ENCODE measurements around the gene ABO.
"Not testable (repeated sequence)": the region's sequence is repeated elsewhere in the genome, so short reads cannot be mapped to it uniquely, and the experiment has no call there.

Gene ABO

GRCh38 chr9:133304158-133304470, 29.1 kb upstream of the ABO start:
- no peak for TF ChIP-seq ZNF274 (IDR thresholded peaks at IDR 0.05; ENCODE audit: low read depth, low read length)
- H3K4me3 ChIP-seq (ENCODE audit: low read length): no peak overlapping the region

- H3K4me3 ChIP-seq (ENCODE audit: low read length): no peak overlapping the region
- TF ChIP-seq ZNF274 (IDR thresholded peaks at IDR 0.05; ENCODE audit: low read depth, low read length): no peak
Measured at GRCh38 chr9:133303266-133304157, 28.5 kb upstream of the ABO start.

GRCh38 chr9:133301253-133302230, 26.5 kb upstream of the ABO start:
- no peak overlapping the region for H3K4me3 ChIP-seq (ENCODE audit: low read length)
- TF ChIP-seq ZNF274 (IDR thresholded peaks at IDR 0.05; ENCODE audit: low read depth, low read length): no peak

- H3K4me3 ChIP-seq (ENCODE audit: low read length): not testable (repeated sequence)
Measured at GRCh38 chr9:133299996-133300395, 25.0 kb upstream of the ABO start.

GRCh38 chr9:133294257-133294656, 19.3 kb upstream of the ABO start:
- TF ChIP-seq ZNF274 (IDR thresholded peaks at IDR 0.05; ENCODE audit: low read depth, low read length): no peak
- no peak overlapping the region for H3K4me3 ChIP-seq (ENCODE audit: low read length)

- no peak overlapping the region for H3K4me3 ChIP-seq (ENCODE audit: low read length)
- TF ChIP-seq ZNF274 (IDR thresholded peaks at IDR 0.05; ENCODE audit: low read depth, low read length): no peak
Measured at GRCh38 chr9:133290751-133291302, 15.8 kb upstream of the ABO start.

GRCh38 chr9:133286523-133286922, 11.5 kb upstream of the ABO start:
- H3K4me3 ChIP-seq (ENCODE audit: low read length): no peak overlapping the region
- TF ChIP-seq ZNF274 (IDR thresholded peaks at IDR 0.05; ENCODE audit: low read depth, low read length): no peak

GRCh38 chr9:133285252-133285775, 10.3 kb upstream of the ABO start:
- TF ChIP-seq ZNF274 (IDR thresholded peaks at IDR 0.05; ENCODE audit: low read depth, low read length): no peak
- no peak overlapping the region for H3K4me3 ChIP-seq (ENCODE audit: low read length)

- no peak overlapping the region for H3K4me3 ChIP-seq (ENCODE audit: low read length)
- TF ChIP-seq ZNF274 (IDR thresholded peaks at IDR 0.05; ENCODE audit: low read depth, low read length): no peak
Measured at GRCh38 chr9:133284362-133284761, 9.4 kb upstream of the ABO start.

- not testable (repeated sequence) for H3K4me3 ChIP-seq (ENCODE audit: low read length)
Measured at GRCh38 chr9:133283255-133284032, 8.4 kb upstream of the ABO start.

- TF ChIP-seq ZNF274 (IDR thresholded peaks at IDR 0.05; ENCODE audit: low read depth, low read length): no peak
- no peak overlapping the region for H3K4me3 ChIP-seq (ENCODE audit: low read length)
Measured at GRCh38 chr9:133282464-133283238, 7.7 kb upstream of the ABO start.

- no peak for TF ChIP-seq ZNF274 (IDR thresholded peaks at IDR 0.05; ENCODE audit: low read depth, low read length)
- no peak overlapping the region for H3K4me3 ChIP-seq (ENCODE audit: low read length)
Measured at GRCh38 chr9:133280392-133280791, 5.4 kb upstream of the ABO start.

Data from GM08714 (cell line).